T-cell (primary cell): ENCODE results near the gene MPPED1. TPM values are rescaled to one million over a fixed set of nuclear protein-coding genes. Genes with fewer than 3 reads are reported as not detected.

Experiments
- ATAC-seq, 4 experiments: fragments of 200-7000 bp in 3 of 4; fragments of 150-1000 bp in 1 of 4; cut with Tn5 transposase; replicated peaks in 1 of 4; 1 replicate in 3 of 4; 2 replicates in 1 of 4; pipeline ENCODE4 v1.10.0; 2021; ENCODE audit warnings: moderate library complexity in 3 of 4, mild to moderate bottlenecking in 2 of 4, moderate number of reproducible peaks in 1 of 4
- CTCF ChIA-PET, 2 donors: fragments of 300-600 bp; sonication (Branson Sonifier 250); formaldehyde crosslinking; loops; one replicate each; lab custom pipeline; 2022; ENCODE audit warnings: antibody characterized with exemption in 2 of 2; lab: Charles Lee
- POLR2A ChIA-PET, 2 donors: fragments of 300-600 bp; sonication (Branson Sonifier 250); formaldehyde crosslinking; loops; one replicate each; lab custom pipeline; 2022; ENCODE audit warnings: antibody characterized with exemption in 2 of 2; lab: Charles Lee
- DNase-seq, 35 experiments: peaks; one replicate each; pipeline versions ENCODE4 v3.0.0 to v3.0.0-alpha.2; 2013 to 2023
- H3K27ac ChIP-seq: one replicate; pipeline ENCODE4 v1.5.1; 2013; ENCODE audit warnings: low read length
- H3K27me3 ChIP-seq, 2 experiments: replicated peaks in 1 of 2; 1 replicate in 1 of 2; 2 replicates in 1 of 2; pipeline versions ENCODE4 v1.6.1 to v1.7.0; 2013; ENCODE audit warnings: low read length in 1 of 2, mixed read lengths in 1 of 2; ENCODE audit not compliant: control insufficient read depth in 2 of 2, insufficient read depth in 2 of 2; ENCODE audit errors: extremely low read depth in 1 of 2
- H3K36me3 ChIP-seq, 2 donors: 1 replicate in 1 of 2; 2 replicates in 1 of 2; pipeline versions ENCODE4 v1.6.1 to v1.7.0; 2013; ENCODE audit warnings: low read length in 1 of 2; ENCODE audit not compliant: control insufficient read depth in 2 of 2, insufficient read depth in 1 of 2; ENCODE audit errors: extremely low read depth in 1 of 2
- H3K4me1 ChIP-seq, 2 experiments: 1 replicate in 1 of 2; 2 replicates in 1 of 2; pipeline versions ENCODE4 v1.6.1 to v1.7.0; 2013; ENCODE audit warnings: low read length in 2 of 2, mixed read lengths in 1 of 2; ENCODE audit not compliant: insufficient read depth in 2 of 2, control insufficient read depth in 1 of 2; ENCODE audit errors: extremely low read depth in 1 of 2
- H3K4me3 ChIP-seq, 2 donors: 1 replicate in 1 of 2; 2 replicates in 1 of 2; pipeline versions ENCODE4 v1.5.1 to v1.7.0; 2013; ENCODE audit warnings: mild to moderate bottlenecking in 2 of 2, low read length in 1 of 2, moderate library complexity in 1 of 2; ENCODE audit not compliant: control insufficient read depth in 1 of 2; ENCODE audit errors: extremely low read depth in 1 of 2
- H3K9me3 ChIP-seq: 2 replicates; pipeline ENCODE4 v1.7.0; 2013
- H3K27ac Mint-ChIP-seq, 2 donors: one replicate each; pipeline ENCODE4 v1.8.0; 2020 to 2021; ENCODE audit warnings: mild to moderate bottlenecking in 2 of 2, mixed read lengths in 2 of 2
- H3K27me3 Mint-ChIP-seq, 2 donors: one replicate each; pipeline ENCODE4 v1.8.0; 2021 to 2022; ENCODE audit warnings: mixed read lengths in 2 of 2
- H3K36me3 Mint-ChIP-seq: one replicate; pipeline ENCODE4 v1.8.0; 2021; ENCODE audit warnings: mixed read lengths
- H3K4me1 Mint-ChIP-seq, 3 donors: one replicate each; pipeline ENCODE4 v1.8.0; 2020 to 2022; ENCODE audit warnings: mixed read lengths in 3 of 3, mild to moderate bottlenecking in 1 of 3
- H3K4me3 Mint-ChIP-seq, 3 donors: one replicate each; pipeline ENCODE4 v1.8.0; 2020 to 2022; ENCODE audit warnings: mild to moderate bottlenecking in 3 of 3, mixed read lengths in 3 of 3, moderate library complexity in 3 of 3
- H3K9me3 Mint-ChIP-seq, 3 donors: one replicate each; pipeline ENCODE4 v1.8.0; 2020 to 2022; ENCODE audit warnings: mixed read lengths in 3 of 3
- WGBS: methylation state at CpG from one replicate; pipeline ENCODE4 v1.1.5; 2013; ENCODE audit warnings: missing lambda C conversion rate; ENCODE audit not compliant: insufficient coverage; 5-methylcytosine and 5-hydroxymethylcytosine counted together
- total RNA-seq, 35 experiments: library from RNA in 6 of 35; stranded (reverse) in 6 of 35; fragments of 120-200 nt in 1 of 35; gene quantifications; one replicate each; pipeline versions ENCODE4 v1.2.1 to v1.2.4 and lab custom pipeline; 2013 to 2026

MPPED1 gene
- total RNA-seq, 5 donors from 2014 or later (not counting 1 experiment from before 2014, with no cell fraction given): not detected

DNA sequence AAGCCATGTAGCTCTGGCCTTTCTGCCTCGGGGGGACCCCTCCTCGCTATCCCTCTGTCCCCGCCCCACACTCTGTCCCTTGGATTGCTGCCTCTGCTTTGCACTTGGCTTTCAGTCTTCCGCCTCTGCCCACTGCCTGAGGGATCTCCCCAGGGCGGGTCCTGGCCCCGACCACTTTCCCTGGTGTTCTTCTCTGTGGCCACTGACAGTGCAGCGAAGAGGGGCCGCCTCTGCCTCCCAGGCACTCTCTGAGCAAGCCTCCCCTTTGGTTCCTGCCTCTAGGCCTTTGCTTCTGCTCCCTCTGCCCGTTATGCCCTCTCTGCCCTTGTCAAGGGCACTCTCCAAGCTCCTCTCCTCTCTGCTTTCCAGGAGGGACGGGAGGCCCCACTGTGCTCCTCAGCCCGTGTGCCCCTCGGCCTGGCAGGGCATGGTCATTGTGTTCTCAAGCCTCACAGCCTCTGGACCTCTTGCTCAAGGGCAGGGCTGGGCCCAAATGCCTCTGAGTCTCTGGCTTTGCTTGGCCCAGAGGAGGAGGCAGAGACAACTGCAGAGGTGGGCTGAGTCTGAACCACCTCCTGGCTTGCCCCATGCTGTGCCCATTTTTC lies 5.5 kb upstream of the MPPED1 start:
- POLR2A ChIA-PET: no interaction called here
- Mint-ChIP-seq H3K9me3 (no peaks in the 10 kb centered on the region), H3K36me3 (no peaks in the 10 kb centered on the region), H3K4me3 (no peak overlapping the region), H3K27ac (no peak overlapping the region), H3K4me1 (no peaks in the 10 kb centered on the region), H3K27me3 (peaks cover 21 to 42% of the 10 kb centered on the region in 2 donors)
- H3K36me3 ChIP-seq: no peaks in the 10 kb centered on the region
- H3K27ac ChIP-seq: no peak overlapping the region
- WGBS: 71% methylated on average over 12 of the region's 12 CpGs
- CTCF ChIA-PET: no interaction called here
- H3K4me3 ChIP-seq: no peak overlapping the region
- DNase-seq (no peak), ATAC-seq (no peak)
- no peaks in the 10 kb centered on the region for H3K4me1 ChIP-seq
- H3K9me3 ChIP-seq: no peaks in the 10 kb centered on the region
- peaks cover 9 to 74% of the 10 kb centered on the region in 2 experiments for H3K27me3 ChIP-seq

DNA sequence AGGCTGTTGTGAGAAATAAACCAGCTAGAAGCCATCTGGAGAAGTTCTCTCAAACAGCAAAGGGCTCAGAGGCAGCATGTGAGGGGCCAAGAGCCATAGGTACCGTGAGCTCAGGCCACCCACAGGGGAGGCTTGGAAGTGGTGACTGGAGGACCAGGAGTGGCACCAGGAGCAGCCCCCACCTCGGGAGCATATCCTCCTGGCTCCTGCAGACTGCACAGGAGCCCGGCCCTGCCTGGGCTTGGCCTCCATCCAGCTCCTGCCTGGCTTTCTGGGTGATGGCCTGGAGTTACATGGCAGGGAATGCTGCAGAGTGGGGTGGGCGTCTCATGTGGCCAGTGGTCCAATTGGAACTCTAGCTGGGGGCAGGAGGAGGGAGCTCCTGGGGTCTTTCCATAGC lies 4.2 kb upstream of the MPPED1 start:
- Histone ChIP-seq H3K4me1 (no peaks in the 10 kb centered on the region), H3K4me3 (no peak overlapping the region), H3K36me3 (no peaks in the 10 kb centered on the region), H3K27ac (no peak overlapping the region), H3K9me3 (no peaks in the 10 kb centered on the region), H3K27me3 (peaks cover 11 to 71% of the 10 kb centered on the region in 2 experiments)
- no peak overlapping the region for H3K4me3 Mint-ChIP-seq
- POLR2A ChIA-PET: interaction anchor here in 1 of 2 donors (0.6 kb wide), 1 partner anchor 1682 kb away, joined by 4 read pairs; no protein-coding TSS in a partner anchor
- ATAC-seq (no peak), DNase-seq (no peak)
- 67% methylated on average over 1 of the region's 4 CpGs for WGBS
- H3K36me3 Mint-ChIP-seq: no peaks in the 10 kb centered on the region
- H3K27ac Mint-ChIP-seq: no peak overlapping the region
- CTCF ChIA-PET: no interaction called here
- peaks cover 0 to 1% (median under 1%) of the 10 kb centered on the region in 3 donors for H3K4me1 Mint-ChIP-seq
- peaks cover 23 to 44% of the 10 kb centered on the region in 2 donors for H3K27me3 Mint-ChIP-seq
- no peaks in the 10 kb centered on the region for H3K9me3 Mint-ChIP-seq

DNA sequence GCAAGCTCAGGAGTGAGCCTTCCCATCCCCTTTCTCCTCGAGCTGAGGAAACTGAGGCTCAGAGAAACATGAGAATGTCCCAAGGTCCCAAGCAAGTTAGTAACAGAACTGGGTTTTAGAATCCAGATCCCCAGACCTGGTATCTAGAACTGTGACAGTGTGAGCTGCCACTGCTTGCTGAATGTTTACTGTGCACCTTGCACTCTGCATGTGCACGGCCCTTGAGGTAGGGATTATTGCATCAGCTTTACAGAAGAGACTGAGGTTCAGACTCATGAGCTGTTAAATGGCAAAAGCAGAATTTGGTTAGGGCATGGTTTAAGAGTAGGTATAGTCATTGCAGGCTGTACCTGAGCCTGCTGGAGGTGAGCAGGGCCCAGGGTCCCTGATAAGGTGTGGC lies 3.8 kb upstream of the MPPED1 start:
- no peak for ATAC-seq
- H3K36me3 Mint-ChIP-seq: no peaks in the 10 kb centered on the region
- no peak overlapping the region for H3K27ac Mint-ChIP-seq
- 84% methylated on average over 2 of the region's 2 CpGs for WGBS
- ChIA-PET POLR2A (interaction anchor here in 1 of 2 donors (0.6 kb wide), 1 partner anchor 1682 kb away, joined by 4 read pairs; no protein-coding TSS in a partner anchor), CTCF (no interaction called here)
- H3K27me3 ChIP-seq: peaks cover 13 to 74% of the 10 kb centered on the region in 2 experiments
- no peaks in the 10 kb centered on the region for H3K9me3 Mint-ChIP-seq
- peaks cover 27 to 44% of the 10 kb centered on the region in 2 donors for H3K27me3 Mint-ChIP-seq
- peaks cover 0 to 2% (median 2%) of the 10 kb centered on the region in 3 donors for H3K4me1 Mint-ChIP-seq
- no peak overlapping the region for H3K4me3 ChIP-seq
- no peak for DNase-seq
- H3K27ac ChIP-seq: no peak overlapping the region
- no peaks in the 10 kb centered on the region for H3K9me3 ChIP-seq
- H3K4me3 Mint-ChIP-seq: no peak overlapping the region
- no peaks in the 10 kb centered on the region for H3K4me1 ChIP-seq
- H3K36me3 ChIP-seq: no peaks in the 10 kb centered on the region

DNA sequence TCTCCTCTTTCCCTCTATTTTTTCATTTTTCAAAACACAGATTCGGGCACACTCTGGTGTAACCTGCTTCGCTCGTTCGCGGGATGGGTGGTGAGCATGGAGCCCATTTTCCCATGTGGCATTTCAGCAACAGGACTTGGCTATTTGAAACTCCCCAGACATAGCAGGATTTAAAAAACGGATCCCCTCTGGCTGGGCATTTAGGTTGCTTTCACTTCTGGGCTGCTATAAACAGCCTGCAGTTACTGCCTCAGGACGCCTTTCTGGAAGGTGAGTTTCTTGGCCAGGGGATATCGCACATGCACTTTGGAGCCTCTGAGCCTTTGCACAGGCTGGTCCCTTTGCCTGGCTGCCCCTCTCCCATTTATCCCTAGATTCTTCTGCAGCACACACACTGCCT lies 2.8 kb upstream of the MPPED1 start:
- H3K27ac Mint-ChIP-seq: no peak overlapping the region
- POLR2A ChIA-PET: no interaction called here
- H3K4me1 Mint-ChIP-seq: peaks cover 0 to 2% (median 2%) of the 10 kb centered on the region in 3 donors
- H3K4me1 ChIP-seq: no peaks in the 10 kb centered on the region
- H3K36me3 Mint-ChIP-seq: no peaks in the 10 kb centered on the region
- no peak for ATAC-seq
- H3K27me3 Mint-ChIP-seq: peaks cover 38 to 55% of the 10 kb centered on the region in 2 donors
- 74% methylated on average over 7 of the region's 8 CpGs for WGBS
- CTCF ChIA-PET: no interaction called here
- no peak for DNase-seq
- no peaks in the 10 kb centered on the region for H3K36me3 ChIP-seq
- no peak overlapping the region for H3K27ac ChIP-seq
- peaks cover 13 to 79% of the 10 kb centered on the region in 2 experiments for H3K27me3 ChIP-seq
- no peaks in the 10 kb centered on the region for H3K9me3 Mint-ChIP-seq
- H3K4me3 Mint-ChIP-seq: no peak overlapping the region
- H3K9me3 ChIP-seq: no peaks in the 10 kb centered on the region
- no peak overlapping the region for H3K4me3 ChIP-seq

DNA sequence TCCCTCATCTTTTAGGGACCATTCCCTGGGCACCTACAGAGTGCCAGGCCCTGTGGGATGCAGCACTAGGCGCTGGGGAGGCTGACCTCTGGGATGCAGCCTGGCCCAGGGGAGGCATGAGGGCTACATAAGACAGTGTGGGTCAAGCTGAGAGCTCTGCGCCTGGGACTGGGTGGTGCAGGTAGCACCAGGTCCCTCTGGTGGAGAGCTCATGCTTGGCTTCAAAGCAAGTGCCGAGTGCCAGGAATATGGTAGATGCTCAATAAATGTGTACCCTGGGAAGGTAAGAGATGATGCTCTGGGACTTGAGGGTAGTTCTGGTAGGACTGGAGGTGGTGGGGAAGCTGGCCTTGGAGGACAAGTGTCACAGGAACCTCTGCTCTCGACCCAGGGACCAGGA lies 2.0 kb upstream of the MPPED1 start:
- peaks cover 0 to 2% (median 2%) of the 10 kb centered on the region in 3 donors for H3K4me1 Mint-ChIP-seq
- peaks cover 19 to 75% of the 10 kb centered on the region in 2 experiments for H3K27me3 ChIP-seq
- H3K27ac Mint-ChIP-seq: no peak overlapping the region
- DNase-seq (no peak), ATAC-seq (no peak)
- 56% methylated on average over 4 of the region's 4 CpGs for WGBS
- no peaks in the 10 kb centered on the region for H3K4me1 ChIP-seq
- POLR2A ChIA-PET: no interaction called here
- CTCF ChIA-PET: no interaction called here
- H3K9me3 Mint-ChIP-seq: no peaks in the 10 kb centered on the region
- no peak overlapping the region for H3K4me3 ChIP-seq
- no peaks in the 10 kb centered on the region for H3K36me3 ChIP-seq
- H3K27me3 Mint-ChIP-seq: peaks cover 41 to 57% of the 10 kb centered on the region in 2 donors
- no peak overlapping the region for H3K27ac ChIP-seq
- H3K4me3 Mint-ChIP-seq: no peak overlapping the region
- H3K36me3 Mint-ChIP-seq: no peaks in the 10 kb centered on the region
- H3K9me3 ChIP-seq: no peaks in the 10 kb centered on the region

GRCh38 chr22:43411040-43411868 lies 560 bp upstream of the MPPED1 start:
- Histone ChIP-seq H3K9me3 (no peaks in the 10 kb centered on the region), H3K36me3 (no peaks in the 10 kb centered on the region), H3K27ac (no peak overlapping the region), H3K27me3 (peaks cover 21 to 62% of the 10 kb centered on the region in 2 experiments), H3K4me1 (no peaks in the 10 kb centered on the region), H3K4me3 (no peak overlapping the region)
- H3K27ac Mint-ChIP-seq: no peak overlapping the region
- peaks cover 0 to 2% (median 2%) of the 10 kb centered on the region in 3 donors for H3K4me1 Mint-ChIP-seq
- no peaks in the 10 kb centered on the region for H3K36me3 Mint-ChIP-seq
- DNase-seq: no peak
- POLR2A ChIA-PET: no interaction called here
- 15% methylated on average over 69 of the region's 83 CpGs for WGBS
- no peaks in the 10 kb centered on the region for H3K9me3 Mint-ChIP-seq
- H3K4me3 Mint-ChIP-seq: no peak overlapping the region
- CTCF ChIA-PET: no interaction called here
- ATAC-seq: no peak
- peaks cover 47 to 59% of the 10 kb centered on the region in 2 donors for H3K27me3 Mint-ChIP-seq
